CD4-positive, alpha-beta T cell treated with Interleukin-2 at 100 ng/mL for 4 hours (primary cell): ENCODE results near the gene LKAAEAR1.

ENCODE experiments used
- DNase-seq: peaks from one replicate; pipeline ENCODE4 v3.0.0-alpha.2; 2020; ENCODE audit warnings: low spot score

Gene LKAAEAR1

DNA sequence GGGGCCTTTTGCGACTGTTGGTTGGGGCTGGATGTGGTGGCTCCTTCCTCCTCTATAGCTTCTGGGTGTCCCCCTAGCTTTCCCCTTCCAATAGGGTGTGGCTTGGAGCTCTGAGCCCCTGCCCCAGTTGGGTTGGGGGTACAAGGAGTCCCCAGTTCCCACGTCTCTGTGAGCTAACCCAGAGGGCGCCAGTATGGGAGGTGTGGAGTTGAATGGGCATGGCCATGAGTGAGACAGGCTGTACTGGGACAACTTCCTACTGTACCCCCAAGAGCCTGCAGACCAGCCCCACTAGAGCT is 47.0 kb downstream of the LKAAEAR1 start:
- DNase-seq, result no peak

DNA sequence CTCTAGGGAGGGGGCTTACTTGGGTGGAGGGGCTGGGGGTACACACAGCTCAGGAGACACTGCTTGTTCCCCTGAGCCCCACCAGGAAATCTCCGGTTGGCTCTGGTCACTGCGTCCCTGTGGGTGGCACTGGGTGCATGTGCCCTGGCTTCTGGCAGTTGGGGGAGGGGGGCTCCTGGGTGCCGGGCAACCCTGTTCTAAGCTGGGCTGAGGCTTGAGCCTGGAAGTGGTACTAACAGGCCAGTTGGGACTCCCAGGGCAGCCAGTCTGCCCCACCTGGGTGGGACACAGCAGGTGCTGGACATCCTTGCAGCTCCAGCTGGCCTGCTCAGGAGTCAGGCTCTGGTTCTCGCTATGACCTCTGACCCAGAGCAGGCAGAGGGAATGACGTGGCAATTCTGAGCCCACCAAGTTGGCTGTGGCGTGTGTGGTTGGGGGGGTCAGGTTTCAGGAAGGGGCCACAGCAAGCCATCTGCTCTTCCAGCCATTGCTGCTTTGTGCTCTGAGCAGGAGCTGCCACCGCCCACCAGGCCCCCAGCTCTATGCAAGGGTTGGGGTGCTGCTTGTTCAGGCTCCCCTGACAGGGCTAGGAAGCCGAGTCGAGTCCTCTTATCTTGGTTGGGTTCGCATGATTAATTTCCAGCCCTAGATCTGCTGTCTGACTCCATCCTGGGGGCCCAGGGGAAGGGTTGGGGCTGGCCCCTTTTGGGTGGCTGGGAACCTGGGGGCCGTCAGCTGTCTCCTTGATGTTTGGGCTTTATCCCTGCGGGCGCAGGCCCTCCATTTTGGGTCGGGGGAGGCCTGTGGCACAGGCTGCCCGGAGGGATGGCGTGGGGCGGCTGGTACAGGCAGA is 47.6 kb downstream of the LKAAEAR1 start:
- no peak for DNase-seq

GRCh38 chr20:64035933-64036345 is 48.3 kb downstream of the LKAAEAR1 start, which contains the start of gene C20orf204:
Gene C20orf204 (plus strand): TSS chr20:64036182. CDS start chr20:64036324, 142 bp downstream.
- DNase-seq, result no peak

GRCh38 chr20:64035066-64035932 is 48.9 kb downstream of the LKAAEAR1 start:
- DNase-seq, result peak; percentile 70

- no peak for DNase-seq
Measured at GRCh38 chr20:64033981-64034493, 50.2 kb downstream of the LKAAEAR1 start.
